Measurements from ENCODE around the gene DUSP22. TPM values are rescaled to one million over a fixed set of nuclear protein-coding genes. Genes with fewer than 3 reads are reported as not detected.
A peak's percentile ranks its signal among the peaks of the same experiment; 100 is the strongest.

Gene DUSP22, protein sequence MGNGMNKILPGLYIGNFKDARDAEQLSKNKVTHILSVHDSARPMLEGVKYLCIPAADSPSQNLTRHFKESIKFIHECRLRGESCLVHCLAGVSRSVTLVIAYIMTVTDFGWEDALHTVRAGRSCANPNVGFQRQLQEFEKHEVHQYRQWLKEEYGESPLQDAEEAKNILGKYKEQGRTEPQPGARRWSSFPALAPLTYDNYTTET
- total RNA-seq (2021) = 25.0 and 25.5 TPM in 2 replicates
- long read RNA-seq, transcript DUSP22-202 (7 exons, 3,098 nt) = major isoform, 11 of 28 reads
- long read RNA-seq, transcript DUSP22-208 (6 exons, 1,166 nt) = minor isoform, 6 of 28 reads
- long read RNA-seq, transcript DUSP22-201 (8 exons, 1,485 nt) = minor isoform, 5 of 28 reads
- long read RNA-seq, partial matches to known transcripts = 1 of 28 reads
- long read RNA-seq, other reads (novel, unspliced or antisense) = 5 of 28 reads

GRCh38 chr6:291697-292505, at the start of gene DUSP22:
TSS of gene DUSP22 (plus strand) at chr6:292487. CDS start at chr6:292540, 53 bp downstream.
- no peak within 1 kb of the TSS for H2AK5ac ChIP-seq (ENCODE audit: insufficient read length, low read length)
- no CpG with 5 or more reads among the region's 85 CpGs for WGBS (ENCODE audit: extremely low coverage, insufficient read length, low lambda C conversion rate)
- H4K5ac ChIP-seq (ENCODE audit: insufficient read length, low read depth, low read length) = no peak within 1 kb of the TSS
- no peak within 1 kb of the TSS for H3K4ac ChIP-seq (ENCODE audit: low read depth, low read length)
- H4K91ac ChIP-seq (ENCODE audit: insufficient read length, low read depth, low read length) = no peak within 1 kb of the TSS
- Mint-ChIP-seq H3K9me3 (peaks cover 51 to 67% of the 10 kb centered on the region in 2 experiments), H3K27ac (peak within 1 kb of the TSS in 1 of 3 experiments; percentile 7; a peak in 2 of 7 replicates), H3K36me3 (ENCODE audit: insufficient read depth in 1 of 3, low read depth in 3 of 3) (peaks cover 6 to 9% (median 9%) of the 10 kb centered on the region in 3 experiments), H3K4me1 (peaks cover 23 to 29% of the 10 kb centered on the region in 2 experiments), H3K27me3 (ENCODE audit: low read depth) (peaks cover 30% of the 10 kb centered on the region), H3K4me3 (peak within 1 kb of the TSS; percentile 81 to 92)
- H3K18ac ChIP-seq (ENCODE audit: insufficient read length, low read depth, low read length) = peak within 1 kb of the TSS; percentile 39
- H3T11ph ChIP-seq (ENCODE audit: low read length) = no peak within 1 kb of the TSS
- no peaks in the 10 kb centered on the region for H3K79me1 ChIP-seq (ENCODE audit: insufficient read depth, low read depth, low read length, poor library complexity, severe bottlenecking)
- TF ChIP-seq CTCF (conservative IDR thresholded peaks at IDR 0.05) = no peak
- no peaks in the 10 kb centered on the region for H3K27me3 ChIP-seq (ENCODE audit: insufficient read depth, low read length)
- no peaks in the 10 kb centered on the region; the same call in 1 of the 2 replicates for H3K4me1 ChIP-seq (ENCODE audit: insufficient read depth, low read length)
- H3K9me3 ChIP-seq (ENCODE audit: control insufficient read depth, low read depth, low read length) = peaks cover 33% of the 10 kb centered on the region
- H3K23me2 ChIP-seq (ENCODE audit: insufficient read length, low read depth, low read length, poor library complexity, severe bottlenecking) = peaks cover 12% of the 10 kb centered on the region
- H2BK12ac ChIP-seq (ENCODE audit: insufficient read length, low read depth, low read length) = no peak within 1 kb of the TSS
- H3K56ac ChIP-seq (ENCODE audit: insufficient read length, low read depth, low read length) = no peak within 1 kb of the TSS
- no peak within 1 kb of the TSS for H2BK120ac ChIP-seq (ENCODE audit: low read depth, low read length, poor library complexity, severe bottlenecking)
- H3K79me2 ChIP-seq (ENCODE audit: insufficient read depth, low read length) = no peaks in the 10 kb centered on the region
- no peak within 1 kb of the TSS for H4K8ac ChIP-seq (replicated peaks; ENCODE audit: insufficient read length, low read depth, low read length)
- peak within 1 kb of the TSS; percentile 90 for H3K4me2 ChIP-seq (ENCODE audit: insufficient read depth, insufficient read length, low read length)
- H3K14ac ChIP-seq (ENCODE audit: insufficient read depth, low read length) = peak within 1 kb of the TSS; percentile 25; the same call in 1 of the 2 replicates
- no peak within 1 kb of the TSS for H2BK15ac ChIP-seq (ENCODE audit: low read depth, low read length)
- no peak within 1 kb of the TSS for H3K27ac ChIP-seq (ENCODE audit: insufficient read length, low read depth, low read length)
- H3K9ac ChIP-seq (ENCODE audit: extremely low read depth, insufficient read length, low read length) = peak within 1 kb of the TSS; percentile 16
- DNase-seq = peak; percentile 82
- no peak within 1 kb of the TSS for H2BK20ac ChIP-seq (ENCODE audit: low read depth, low read length, poor library complexity, severe bottlenecking)
- no peak within 1 kb of the TSS for H2BK5ac ChIP-seq (ENCODE audit: insufficient read length, low read length)
- no peaks in the 10 kb centered on the region for H4K20me1 ChIP-seq (ENCODE audit: control insufficient read depth, insufficient read depth, insufficient read length)
- no peak within 1 kb of the TSS for H2AFZ ChIP-seq (ENCODE audit: low read length)
- H3K23ac ChIP-seq (ENCODE audit: insufficient read length, low read depth, low read length) = no peak within 1 kb of the TSS

Data from H9 (cell line).